Endothelial cell (in vitro differentiated cells): Measurements from ENCODE around the gene JAZF1. TPM values are rescaled to one million over a fixed set of nuclear protein-coding genes. Genes with fewer than 3 reads are reported as not detected.

Experiments
- DNase-seq: peaks from one replicate; pipeline ENCODE4 v3.0.0; 2021; ENCODE audit warnings: low spot score
- H3K27ac Mint-ChIP-seq: one replicate; pipeline ENCODE4 v1.8.0; 2021; ENCODE audit warnings: mixed read lengths, inconsistent platforms; ENCODE audit not compliant: unreplicated experiment
- H3K27me3 Mint-ChIP-seq: one replicate; pipeline ENCODE4 v1.8.0; 2021; ENCODE audit warnings: mild to moderate bottlenecking, moderate library complexity, mixed read lengths, inconsistent platforms; ENCODE audit not compliant: unreplicated experiment
- H3K36me3 Mint-ChIP-seq: one replicate; pipeline ENCODE4 v1.8.0; 2021; ENCODE audit warnings: mild to moderate bottlenecking, low read depth, mixed read lengths, inconsistent platforms; ENCODE audit not compliant: unreplicated experiment
- H3K4me1 Mint-ChIP-seq: one replicate; pipeline ENCODE4 v1.8.0; 2021; ENCODE audit warnings: mild to moderate bottlenecking, mixed read lengths, inconsistent platforms; ENCODE audit not compliant: unreplicated experiment
- H3K4me3 Mint-ChIP-seq: one replicate; pipeline ENCODE4 v1.8.0; 2021; ENCODE audit warnings: mild to moderate bottlenecking, mixed read lengths, inconsistent platforms; ENCODE audit not compliant: unreplicated experiment
- H3K9me3 Mint-ChIP-seq: one replicate; pipeline ENCODE4 v1.8.0; 2021; ENCODE audit warnings: mixed read lengths, inconsistent platforms; ENCODE audit not compliant: unreplicated experiment
- total RNA-seq: library from RNA; stranded (reverse); fragmentation: NEBNext Ultra II Directional; extraction: Animal tissue kit (Norgen Biotek cat#: 25700); gene quantifications from one replicate; pipeline ENCODE4 v1.2.1, GENCODE V29; 2021; ENCODE audit not compliant: unreplicated experiment
- TF ChIP-seq, protein P1 (sequence below): fragments of 200-600 bp; sonication (generic); IDR thresholded peaks from one replicate; pipeline ENCODE4 v1.5.0; 2021; ENCODE audit warnings: antibody characterized with exemption; ENCODE audit not compliant: unreplicated experiment

Gene JAZF1
- total RNA-seq, 1 donor from 2014 or later, result 8.5 TPM

DNA sequence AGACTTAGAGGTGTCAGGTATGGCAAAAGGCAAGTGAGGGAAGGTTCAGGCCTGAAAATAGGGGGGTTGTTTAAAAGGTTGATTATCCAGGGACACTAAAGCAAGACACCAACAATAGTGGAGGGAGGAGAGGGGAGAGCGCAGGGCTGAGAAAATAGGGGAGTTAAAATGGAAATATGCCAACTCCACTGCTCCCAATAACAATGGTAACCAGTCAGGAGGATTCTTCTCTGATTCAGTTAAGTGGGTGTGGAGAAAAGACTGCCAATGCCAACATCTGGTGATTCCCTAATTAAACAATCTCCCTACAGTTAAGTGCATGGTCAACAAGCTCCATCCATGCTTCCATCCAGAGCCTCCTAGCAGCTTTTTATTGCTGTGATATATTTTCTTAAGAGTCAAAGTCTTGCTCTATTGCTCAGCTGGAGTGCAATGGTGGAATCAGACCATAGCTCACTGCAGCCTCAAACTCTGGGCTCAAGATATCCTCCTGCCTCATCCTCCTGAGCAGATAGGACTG is 183.3 kb downstream of the JAZF1 start:
- no peak for DNase-seq
- Mint-ChIP-seq H3K27me3 (peaks cover 3% of the 10 kb centered on the region), H3K36me3 (no peaks in the 10 kb centered on the region), H3K9me3 (no peaks in the 10 kb centered on the region), H3K27ac (no peak overlapping the region), H3K4me3 (no peak overlapping the region), H3K4me1 (peaks cover 5% of the 10 kb centered on the region)
- TF ChIP-seq, protein P1, sequence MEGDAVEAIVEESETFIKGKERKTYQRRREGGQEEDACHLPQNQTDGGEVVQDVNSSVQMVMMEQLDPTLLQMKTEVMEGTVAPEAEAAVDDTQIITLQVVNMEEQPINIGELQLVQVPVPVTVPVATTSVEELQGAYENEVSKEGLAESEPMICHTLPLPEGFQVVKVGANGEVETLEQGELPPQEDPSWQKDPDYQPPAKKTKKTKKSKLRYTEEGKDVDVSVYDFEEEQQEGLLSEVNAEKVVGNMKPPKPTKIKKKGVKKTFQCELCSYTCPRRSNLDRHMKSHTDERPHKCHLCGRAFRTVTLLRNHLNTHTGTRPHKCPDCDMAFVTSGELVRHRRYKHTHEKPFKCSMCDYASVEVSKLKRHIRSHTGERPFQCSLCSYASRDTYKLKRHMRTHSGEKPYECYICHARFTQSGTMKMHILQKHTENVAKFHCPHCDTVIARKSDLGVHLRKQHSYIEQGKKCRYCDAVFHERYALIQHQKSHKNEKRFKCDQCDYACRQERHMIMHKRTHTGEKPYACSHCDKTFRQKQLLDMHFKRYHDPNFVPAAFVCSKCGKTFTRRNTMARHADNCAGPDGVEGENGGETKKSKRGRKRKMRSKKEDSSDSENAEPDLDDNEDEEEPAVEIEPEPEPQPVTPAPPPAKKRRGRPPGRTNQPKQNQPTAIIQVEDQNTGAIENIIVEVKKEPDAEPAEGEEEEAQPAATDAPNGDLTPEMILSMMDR, result no peak

DNA sequence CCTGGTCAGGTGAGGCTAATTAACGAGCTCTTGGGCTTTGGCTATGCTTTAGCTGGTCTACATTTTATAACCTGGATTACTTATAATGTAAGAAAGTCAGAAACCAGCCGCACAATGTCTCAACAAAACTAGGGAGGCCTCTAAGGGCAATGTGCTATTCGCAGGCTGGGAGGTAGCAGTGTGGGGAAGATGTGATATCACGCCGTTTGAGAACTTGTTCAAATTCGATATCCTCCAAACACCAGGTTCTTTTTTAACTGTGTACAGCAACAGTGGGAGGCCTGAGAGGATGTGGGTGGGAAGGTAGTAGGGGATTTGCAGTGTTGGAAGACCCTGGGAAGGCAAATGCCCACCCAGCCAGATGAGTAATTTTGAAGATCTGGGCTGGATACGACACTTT is 184.5 kb downstream of the JAZF1 start:
- Mint-ChIP-seq H3K4me1 (peaks cover 5% of the 10 kb centered on the region), H3K27me3 (peaks cover 3% of the 10 kb centered on the region), H3K36me3 (no peaks in the 10 kb centered on the region), H3K9me3 (no peaks in the 10 kb centered on the region), H3K27ac (no peak overlapping the region), H3K4me3 (no peak overlapping the region)
- TF ChIP-seq, protein P1, result no peak
- DNase-seq, result no peak

DNA sequence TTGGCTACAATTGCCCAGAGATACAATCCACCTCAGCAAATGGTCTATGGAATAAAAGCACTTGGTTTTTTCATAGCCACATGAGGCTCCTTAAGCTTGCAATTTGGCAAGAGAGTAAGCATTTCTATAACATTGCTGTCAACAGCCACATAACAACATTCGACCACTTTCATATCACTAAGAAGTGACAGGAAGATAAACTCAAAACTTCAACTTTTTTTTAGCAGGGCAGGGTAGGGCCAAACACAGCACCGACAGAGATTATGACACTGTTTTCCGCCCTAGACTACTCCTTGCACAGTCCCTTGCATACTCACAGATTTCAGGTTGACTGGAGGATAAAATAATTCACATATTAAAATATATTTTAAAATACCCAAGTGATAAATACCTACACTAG is 185.4 kb downstream of the JAZF1 start:
- TF ChIP-seq, protein P1, result no peak
- DNase-seq, result no peak
- Mint-ChIP-seq H3K4me3 (no peak overlapping the region), H3K9me3 (no peaks in the 10 kb centered on the region), H3K27ac (no peak overlapping the region), H3K36me3 (no peaks in the 10 kb centered on the region), H3K27me3 (peaks cover 3% of the 10 kb centered on the region), H3K4me1 (peaks cover 5% of the 10 kb centered on the region)

DNA sequence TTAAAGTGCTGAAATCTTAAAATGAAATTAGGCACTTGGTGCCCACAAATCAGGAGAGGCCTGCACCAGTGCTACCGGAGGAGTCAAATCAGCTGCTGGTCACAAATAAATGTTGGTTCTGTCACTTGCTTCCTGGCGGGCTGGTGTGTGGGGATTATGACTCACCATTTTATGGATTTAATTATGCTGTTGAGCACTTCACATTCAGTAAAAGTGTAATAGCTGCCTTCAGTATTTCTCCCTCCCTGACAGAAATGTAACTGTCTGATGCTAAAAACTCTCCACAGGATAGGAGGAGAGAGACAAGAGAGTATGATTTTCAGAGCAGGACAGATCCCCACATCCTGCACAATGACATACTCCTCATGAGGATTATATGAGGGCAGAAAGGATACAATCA is 186.0 kb downstream of the JAZF1 start:
- no peaks in the 10 kb centered on the region for H3K36me3 Mint-ChIP-seq
- H3K4me3 Mint-ChIP-seq, result no peak overlapping the region
- H3K27ac Mint-ChIP-seq, result no peak overlapping the region
- H3K27me3 Mint-ChIP-seq, result peaks cover 3% of the 10 kb centered on the region
- DNase-seq, result no peak
- TF ChIP-seq, protein P1, result no peak
- no peaks in the 10 kb centered on the region for H3K9me3 Mint-ChIP-seq
- H3K4me1 Mint-ChIP-seq, result peaks cover 5% of the 10 kb centered on the region

DNA sequence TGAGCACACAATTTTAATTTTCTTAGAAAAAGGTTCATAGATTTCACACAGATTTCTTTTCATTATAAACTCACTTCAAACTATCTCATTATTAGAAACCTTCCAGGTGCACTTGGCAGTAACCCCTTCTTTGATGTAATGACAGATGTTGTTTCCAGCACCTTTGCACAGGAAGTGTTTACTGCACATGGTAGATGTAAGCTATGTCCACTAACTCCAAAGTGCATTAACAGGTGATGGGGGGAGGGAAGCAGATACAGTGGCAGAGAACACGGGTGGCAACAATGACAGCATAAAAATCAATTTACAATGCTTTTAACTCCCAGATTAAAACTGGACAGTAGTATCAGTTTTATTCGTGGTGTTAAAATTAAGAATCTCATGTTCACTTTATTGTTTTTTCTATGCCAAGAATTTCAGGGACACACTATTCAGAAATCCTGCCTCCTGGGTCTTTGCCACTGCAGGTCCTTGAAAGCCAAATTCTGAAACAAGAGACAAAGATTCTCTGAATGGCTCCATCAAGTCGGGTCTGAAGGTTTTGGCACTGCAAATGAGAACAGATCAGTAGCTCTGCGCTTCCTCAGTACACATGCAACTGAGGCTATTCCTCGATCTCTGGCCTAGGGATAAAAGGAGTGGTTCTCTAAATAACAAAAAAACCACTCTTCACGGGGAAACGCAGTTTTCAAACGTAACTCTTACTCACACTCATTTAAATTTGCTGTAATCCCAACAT is 187.7 kb downstream of the JAZF1 start:
- TF ChIP-seq, protein P1, result no peak
- H3K9me3 Mint-ChIP-seq, result peaks cover 6% of the 10 kb centered on the region
- DNase-seq, result no peak
- H3K4me1 Mint-ChIP-seq, result peaks cover 4% of the 10 kb centered on the region
- H3K27ac Mint-ChIP-seq, result no peak overlapping the region
- H3K27me3 Mint-ChIP-seq, result peaks cover 2% of the 10 kb centered on the region
- peaks cover 6% of the 10 kb centered on the region for H3K36me3 Mint-ChIP-seq
- no peak overlapping the region for H3K4me3 Mint-ChIP-seq
